Effector memory CD4-positive, alpha-beta T cell (primary cell): Measurements from ENCODE around the gene ATP1B2.
"Not testable (repeated sequence)": the region's sequence is repeated elsewhere in the genome, so short reads cannot be mapped to it uniquely, and the experiment has no call there.

Experiments used
- DNase-seq, 3 donors: peaks; one replicate each; pipeline ENCODE4 v3.0.0-alpha.2; 2020
- H3K27ac ChIP-seq: 2 replicates; pipeline ENCODE4 v1.7.0; 2013; ENCODE audit warnings: mild to moderate bottlenecking, low read length, moderate library complexity; ENCODE audit not compliant: insufficient read depth, poor library complexity, severe bottlenecking
- H3K27me3 ChIP-seq: replicated peaks from 2 replicates; pipeline ENCODE4 v1.7.0; 2013; ENCODE audit warnings: mild to moderate bottlenecking, low read length; ENCODE audit not compliant: insufficient read depth, control insufficient read depth, poor library complexity, severe bottlenecking
- H3K36me3 ChIP-seq: 2 replicates; pipeline ENCODE4 v1.7.0; 2013; ENCODE audit warnings: mild to moderate bottlenecking, low read length, moderate library complexity; ENCODE audit not compliant: control insufficient read depth, insufficient read depth
- H3K4me1 ChIP-seq: 2 replicates; pipeline ENCODE4 v1.7.0; 2013; ENCODE audit warnings: low read length, mild to moderate bottlenecking; ENCODE audit not compliant: control insufficient read depth, insufficient read depth, poor library complexity, severe bottlenecking
- H3K4me3 ChIP-seq: 2 replicates; pipeline ENCODE4 v1.7.0; 2013; ENCODE audit warnings: low read length, low read depth, mild to moderate bottlenecking; ENCODE audit not compliant: insufficient read depth, poor library complexity, severe bottlenecking
- H3K9me3 ChIP-seq: 2 replicates; pipeline ENCODE4 v1.7.0; 2013; ENCODE audit warnings: mild to moderate bottlenecking, low read length, moderate library complexity; ENCODE audit not compliant: control insufficient read depth

Gene ATP1B2

GRCh38 chr17:7620835-7621234 is 29.9 kb upstream of the ATP1B2 start:
- Histone ChIP-seq H3K4me3 (no peak overlapping the region), H3K27ac (no peak overlapping the region), H3K9me3 (no peaks in the 10 kb centered on the region), H3K36me3 (no peaks in the 10 kb centered on the region), H3K4me1 (no peaks in the 10 kb centered on the region), H3K27me3 (no peaks in the 10 kb centered on the region)
- no peak for DNase-seq

- no peak for DNase-seq
- H3K4me1 ChIP-seq, result peaks cover 11% of the 10 kb centered on the region
- no peak overlapping the region for H3K4me3 ChIP-seq
- no peaks in the 10 kb centered on the region for H3K27me3 ChIP-seq
- no peak overlapping the region for H3K27ac ChIP-seq
- no peaks in the 10 kb centered on the region for H3K9me3 ChIP-seq
- H3K36me3 ChIP-seq, result no peaks in the 10 kb centered on the region
Observed at GRCh38 chr17:7623661-7624060, 27.1 kb upstream of the ATP1B2 start.

GRCh38 chr17:7625749-7626148 is 25.0 kb upstream of the ATP1B2 start:
- H3K4me1 ChIP-seq, result peaks cover 11% of the 10 kb centered on the region
- not testable (repeated sequence) for H3K4me3 ChIP-seq, DNase-seq, H3K27ac ChIP-seq, H3K36me3 ChIP-seq, H3K9me3 ChIP-seq, H3K27me3 ChIP-seq

- DNase-seq, result no peak
- no peaks in the 10 kb centered on the region for H3K9me3 ChIP-seq
- no peaks in the 10 kb centered on the region for H3K27me3 ChIP-seq
- H3K27ac ChIP-seq, result no peak overlapping the region
- peaks cover 11% of the 10 kb centered on the region for H3K4me1 ChIP-seq
- H3K36me3 ChIP-seq, result no peaks in the 10 kb centered on the region
- H3K4me3 ChIP-seq, result no peak overlapping the region
Observed at GRCh38 chr17:7626307-7626706, 24.4 kb upstream of the ATP1B2 start.

GRCh38 chr17:7626956-7627249 is 23.8 kb upstream of the ATP1B2 start:
- peak overlapping the region; percentile 86 for H3K27ac ChIP-seq

GRCh38 chr17:7627250-7628121 is 23.2 kb upstream of the ATP1B2 start, which contains the start of gene SAT2:
Gene SAT2 (minus strand): TSS chr17:7627821. CDS start chr17:7627635, 186 bp downstream.
- H3K36me3 ChIP-seq, result no peaks in the 10 kb centered on the region
- peaks cover 11% of the 10 kb centered on the region for H3K4me1 ChIP-seq
- H3K27ac ChIP-seq, result peak within 1 kb of the TSS; percentile 86
- peak within 1 kb of the TSS; percentile 80 for H3K4me3 ChIP-seq
- DNase-seq, result peak; percentile 79 to 83 (median 79)
- H3K27me3 ChIP-seq, result no peaks in the 10 kb centered on the region
- H3K9me3 ChIP-seq, result no peaks in the 10 kb centered on the region

More at GRCh38 chr17:7626956-7627249, 23.8 kb upstream of the ATP1B2 start:
- Histone ChIP-seq H3K36me3 (no peaks in the 10 kb centered on the region), H3K4me1 (peaks cover 11% of the 10 kb centered on the region), H3K4me3 (peak overlapping the region; percentile 80), H3K9me3 (no peaks in the 10 kb centered on the region), H3K27me3 (no peaks in the 10 kb centered on the region)
- no peak for DNase-seq

- Histone ChIP-seq H3K36me3 (no peaks in the 10 kb centered on the region), H3K27me3 (no peaks in the 10 kb centered on the region), H3K4me1 (peaks cover 11% of the 10 kb centered on the region), H3K27ac (no peak within 1 kb of the TSS), H3K9me3 (no peaks in the 10 kb centered on the region), H3K4me3 (no peak within 1 kb of the TSS)
- DNase-seq, result no peak
Observed at GRCh38 chr17:7629939-7630571, 20.7 kb upstream of the ATP1B2 start, which contains the start of gene SHBG. Gene SHBG (plus strand): TSS chr17:7630135. CDS start chr17:7630173, 38 bp downstream.

- no peak for DNase-seq
- H3K4me3 ChIP-seq, result no peak overlapping the region
- no peak overlapping the region for H3K27ac ChIP-seq
Observed at GRCh38 chr17:7631398-7632380, 19.0 kb upstream of the ATP1B2 start.

GRCh38 chr17:7632492-7632894 is 18.2 kb upstream of the ATP1B2 start:
- Histone ChIP-seq H3K36me3 (no peaks in the 10 kb centered on the region), H3K27ac (no peak overlapping the region), H3K27me3 (no peaks in the 10 kb centered on the region), H3K4me1 (peaks cover 4% of the 10 kb centered on the region), H3K9me3 (no peaks in the 10 kb centered on the region), H3K4me3 (no peak overlapping the region)
- no peak for DNase-seq

More at GRCh38 chr17:7631398-7632380, 19.0 kb upstream of the ATP1B2 start:
- no peaks in the 10 kb centered on the region for H3K36me3 ChIP-seq
- no peaks in the 10 kb centered on the region for H3K27me3 ChIP-seq
- no peaks in the 10 kb centered on the region for H3K9me3 ChIP-seq
- peaks cover 10% of the 10 kb centered on the region for H3K4me1 ChIP-seq
